Measurements from ENCODE around the gene CPVL.

DNA sequence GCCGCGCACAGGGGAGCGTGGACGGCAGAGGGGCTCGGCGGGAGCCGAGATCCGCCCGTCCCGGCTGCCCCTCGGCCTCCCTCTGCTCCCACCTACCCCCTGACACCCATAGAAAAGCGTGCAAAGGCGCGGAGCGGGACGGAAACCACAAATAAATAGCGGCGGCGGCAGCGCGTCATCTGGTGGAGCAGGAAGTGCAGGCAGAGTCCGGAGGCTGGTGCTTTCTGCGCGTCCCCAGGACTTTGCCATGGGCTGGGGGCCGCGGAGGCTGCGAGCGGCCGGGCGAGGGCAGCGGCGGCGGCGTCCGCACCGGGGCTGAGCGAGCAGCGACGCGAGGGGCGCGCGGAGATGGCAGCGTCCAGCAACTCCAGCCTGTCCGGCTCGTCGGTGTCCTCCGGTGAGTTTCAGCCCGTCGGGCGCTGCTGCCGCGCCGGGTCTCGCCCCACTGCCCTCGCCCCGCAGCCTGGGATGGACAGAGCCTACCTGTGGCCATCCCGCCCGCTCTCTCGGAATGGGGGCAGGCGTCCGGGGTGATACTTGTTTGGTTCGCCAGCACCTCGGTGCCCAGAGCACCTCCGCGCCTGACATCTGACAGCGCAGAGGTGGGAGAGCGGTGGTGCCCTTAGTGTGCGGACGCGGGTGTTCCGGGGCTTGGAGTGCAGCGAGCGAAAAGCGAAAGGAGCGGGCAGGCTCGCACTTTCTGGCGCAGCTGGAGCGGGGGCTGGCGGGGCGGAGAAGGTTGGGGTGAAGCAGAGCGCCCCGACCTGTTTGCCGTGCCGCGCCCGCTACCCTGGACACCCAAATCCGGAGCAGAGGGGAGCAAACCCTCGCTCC, 48.5 kb upstream of the CPVL start, which contains the start of gene CHN2:
- TF ChIP-seq ZNF266 (tag by site-specific recombination; IDR thresholded peaks at IDR 0.05; ENCODE audit: low read depth) (no peak), CTCF (tag by site-specific recombination; IDR thresholded peaks at IDR 0.05) (peak; percentile 36; the same call in 1 of the 2 replicates), ZNF654 (tag by site-specific recombination; IDR thresholded peaks at IDR 0.05; ENCODE audit: low read depth) (no peak), ZFP41 (tag by site-specific recombination; IDR thresholded peaks at IDR 0.05; ENCODE audit: borderline replicate concordance) (no peak), KLF16 (tag by site-specific recombination; IDR thresholded peaks at IDR 0.05) (no peak), ZNF561 (tag by site-specific recombination; IDR thresholded peaks at IDR 0.05; ENCODE audit: borderline replicate concordance) (no peak), ZNF660 (tag by site-specific recombination; IDR thresholded peaks at IDR 0.05) (0 out of 2 replicates have a peak, but pooled peaks have one; percentile 34), ZFP3 (tag by site-specific recombination; IDR thresholded peaks at IDR 0.05; ENCODE audit: low read depth) (no peak), BCL6B (tag by site-specific recombination; IDR thresholded peaks at IDR 0.05) (no peak), ZNF132 (tag by site-specific recombination; IDR thresholded peaks at IDR 0.05; ENCODE audit: borderline replicate concordance) (no peak)
- TF ChIP-seq, protein P1, sequence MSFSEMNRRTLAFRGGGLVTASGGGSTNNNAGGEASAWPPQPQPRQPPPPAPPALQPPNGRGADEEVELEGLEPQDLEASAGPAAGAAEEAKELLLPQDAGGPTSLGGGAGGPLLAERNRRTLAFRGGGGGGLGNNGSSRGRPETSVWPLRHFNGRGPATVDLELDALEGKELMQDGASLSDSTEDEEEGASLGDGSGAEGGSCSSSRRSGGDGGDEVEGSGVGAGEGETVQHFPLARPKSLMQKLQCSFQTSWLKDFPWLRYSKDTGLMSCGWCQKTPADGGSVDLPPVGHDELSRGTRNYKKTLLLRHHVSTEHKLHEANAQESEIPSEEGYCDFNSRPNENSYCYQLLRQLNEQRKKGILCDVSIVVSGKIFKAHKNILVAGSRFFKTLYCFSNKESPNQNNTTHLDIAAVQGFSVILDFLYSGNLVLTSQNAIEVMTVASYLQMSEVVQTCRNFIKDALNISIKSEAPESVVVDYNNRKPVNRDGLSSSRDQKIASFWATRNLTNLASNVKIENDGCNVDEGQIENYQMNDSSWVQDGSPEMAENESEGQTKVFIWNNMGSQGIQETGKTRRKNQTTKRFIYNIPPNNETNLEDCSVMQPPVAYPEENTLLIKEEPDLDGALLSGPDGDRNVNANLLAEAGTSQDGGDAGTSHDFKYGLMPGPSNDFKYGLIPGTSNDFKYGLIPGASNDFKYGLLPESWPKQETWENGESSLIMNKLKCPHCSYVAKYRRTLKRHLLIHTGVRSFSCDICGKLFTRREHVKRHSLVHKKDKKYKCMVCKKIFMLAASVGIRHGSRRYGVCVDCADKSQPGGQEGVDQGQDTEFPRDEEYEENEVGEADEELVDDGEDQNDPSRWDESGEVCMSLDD (tag by site-specific recombination; IDR thresholded peaks at IDR 0.05): peak; percentile 32; the same call in 1 of the 2 replicates
- TF ChIP-seq, protein P2, sequence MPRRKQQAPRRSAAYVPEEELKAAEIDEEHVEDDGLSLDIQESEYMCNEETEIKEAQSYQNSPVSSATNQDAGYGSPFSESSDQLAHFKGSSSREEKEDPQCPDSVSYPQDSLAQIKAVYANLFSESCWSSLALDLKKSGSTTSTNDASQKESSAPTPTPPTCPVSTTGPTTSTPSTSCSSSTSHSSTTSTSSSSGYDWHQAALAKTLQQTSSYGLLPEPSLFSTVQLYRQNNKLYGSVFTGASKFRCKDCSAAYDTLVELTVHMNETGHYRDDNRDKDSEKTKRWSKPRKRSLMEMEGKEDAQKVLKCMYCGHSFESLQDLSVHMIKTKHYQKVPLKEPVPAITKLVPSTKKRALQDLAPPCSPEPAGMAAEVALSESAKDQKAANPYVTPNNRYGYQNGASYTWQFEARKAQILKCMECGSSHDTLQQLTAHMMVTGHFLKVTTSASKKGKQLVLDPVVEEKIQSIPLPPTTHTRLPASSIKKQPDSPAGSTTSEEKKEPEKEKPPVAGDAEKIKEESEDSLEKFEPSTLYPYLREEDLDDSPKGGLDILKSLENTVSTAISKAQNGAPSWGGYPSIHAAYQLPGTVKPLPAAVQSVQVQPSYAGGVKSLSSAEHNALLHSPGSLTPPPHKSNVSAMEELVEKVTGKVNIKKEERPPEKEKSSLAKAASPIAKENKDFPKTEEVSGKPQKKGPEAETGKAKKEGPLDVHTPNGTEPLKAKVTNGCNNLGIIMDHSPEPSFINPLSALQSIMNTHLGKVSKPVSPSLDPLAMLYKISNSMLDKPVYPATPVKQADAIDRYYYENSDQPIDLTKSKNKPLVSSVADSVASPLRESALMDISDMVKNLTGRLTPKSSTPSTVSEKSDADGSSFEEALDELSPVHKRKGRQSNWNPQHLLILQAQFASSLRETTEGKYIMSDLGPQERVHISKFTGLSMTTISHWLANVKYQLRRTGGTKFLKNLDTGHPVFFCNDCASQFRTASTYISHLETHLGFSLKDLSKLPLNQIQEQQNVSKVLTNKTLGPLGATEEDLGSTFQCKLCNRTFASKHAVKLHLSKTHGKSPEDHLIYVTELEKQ (tag by site-specific recombination; IDR thresholded peaks at IDR 0.05; ENCODE audit: borderline replicate concordance): no peak

Data from HEK293 (cell line).